D341Med (cell line): ENCODE results near the gene HBM.
"Not testable (repeated sequence)": the region's sequence is repeated elsewhere in the genome, so short reads cannot be mapped to it uniquely, and the experiment has no call there.

Experiments
- DNase-seq: peaks from one replicate; pipeline ENCODE4 v3.0.0; 2012; ENCODE audit warnings: low spot score

The HBM gene

GRCh38 chr16:146646-147045, 19.1 kb upstream of the HBM start:
- DNase-seq = no peak

DNA sequence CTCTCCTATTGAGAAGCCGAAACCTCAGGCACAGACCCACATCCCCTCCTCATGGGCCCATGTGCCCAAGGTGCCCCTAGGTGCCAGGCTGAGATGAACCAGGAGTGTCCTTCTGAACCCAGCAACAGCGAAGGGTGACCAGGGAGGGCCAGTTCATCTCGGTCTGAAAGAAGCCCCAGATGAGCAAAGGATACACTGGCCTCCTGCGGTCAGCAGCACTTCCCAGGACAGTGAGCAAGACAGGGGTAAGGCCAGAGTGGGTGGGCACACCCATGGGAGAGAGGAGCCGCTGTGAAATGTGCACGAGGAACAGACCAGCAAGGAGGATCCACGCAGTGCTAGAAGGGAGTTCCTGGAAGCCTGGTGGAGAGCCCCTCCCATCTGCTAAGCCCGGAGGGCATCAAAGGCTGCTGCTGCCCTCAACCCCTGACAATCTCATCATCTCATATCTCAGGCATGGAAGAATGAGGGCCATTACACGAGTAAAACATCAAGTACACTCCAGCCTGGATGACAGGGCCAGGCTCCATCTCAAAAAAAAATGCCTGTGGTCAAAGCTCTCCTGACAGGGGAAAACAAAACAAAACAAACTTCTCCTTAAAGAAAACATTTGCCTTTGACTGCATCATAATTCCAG, 16.6 kb upstream of the HBM start:
- DNase-seq = no peak

DNA sequence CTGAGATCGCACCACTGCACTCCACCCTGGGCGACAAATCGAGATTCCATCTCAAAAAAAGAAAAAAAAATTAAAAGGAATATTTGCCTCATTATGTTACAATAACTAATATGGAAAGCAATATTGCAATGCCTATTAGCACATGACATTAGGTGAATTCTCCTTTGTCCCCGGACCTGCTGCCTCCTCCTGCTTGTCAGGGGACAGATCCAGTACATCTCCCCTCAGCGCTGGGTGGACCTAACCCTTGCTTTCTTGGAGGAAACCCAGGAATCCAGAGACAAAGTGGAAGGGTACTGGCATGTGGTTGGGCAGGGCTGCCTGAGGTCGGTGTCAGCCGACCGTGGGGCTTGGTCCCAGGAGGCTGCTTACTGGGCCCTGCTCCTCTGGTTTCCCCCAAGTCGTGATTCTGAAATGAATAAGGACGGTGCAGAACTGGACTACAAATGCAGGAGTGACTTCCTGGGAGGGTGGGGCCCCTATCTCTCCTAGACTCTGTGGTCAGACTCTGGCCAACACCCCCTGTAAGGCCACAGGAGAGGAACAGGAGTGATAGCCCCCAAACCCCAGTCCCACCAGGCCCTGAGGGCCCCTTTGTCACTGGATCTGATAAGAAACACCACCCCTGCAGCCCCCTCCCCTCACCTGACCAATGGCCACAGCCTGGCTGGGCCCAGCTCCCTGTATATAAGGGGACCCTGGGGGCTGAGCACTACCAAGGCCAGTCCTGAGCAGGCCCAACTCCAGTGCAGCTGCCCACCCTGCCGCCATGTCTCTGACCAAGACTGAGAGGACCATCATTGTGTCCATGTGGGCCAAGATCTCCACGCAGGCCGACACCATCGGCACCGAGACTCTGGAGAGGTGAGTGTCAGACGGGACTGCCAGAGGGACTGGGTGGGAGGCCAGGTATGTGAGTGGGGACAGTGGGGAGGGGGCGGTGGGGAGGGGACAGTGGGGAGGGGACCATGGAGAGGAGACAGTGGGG, 13.3 kb upstream of the HBM start, which contains the start of gene HBZ:
Gene HBZ (plus strand): TSS at position 504 of the 988 bp plus-strand sequence. CDS start 266 bp downstream, at position 770.
- no peak for DNase-seq

DNA sequence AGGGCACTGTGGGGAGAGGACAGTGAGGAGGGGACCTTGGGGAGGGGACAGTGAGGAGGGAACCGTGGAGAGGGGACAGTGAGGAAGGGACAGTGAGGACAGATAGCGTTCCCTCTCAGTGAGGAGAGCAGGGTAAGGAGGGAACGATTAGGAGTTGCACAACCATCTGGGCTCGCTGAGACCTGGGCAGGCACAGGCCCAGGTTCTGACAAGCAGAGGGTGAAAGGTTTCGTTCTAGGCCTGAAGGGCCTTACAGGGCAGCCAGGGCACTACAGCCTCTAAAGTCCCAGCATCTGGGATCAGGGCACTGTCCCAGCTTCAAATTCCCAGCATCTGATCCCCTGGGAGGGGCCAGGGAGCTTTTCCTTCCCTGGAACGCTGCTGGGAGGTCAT, 12.7 kb upstream of the HBM start:
- DNase-seq = not testable (repeated sequence)

GRCh38 chr16:153550-154216, 12.1 kb upstream of the HBM start:
- not testable (repeated sequence) for DNase-seq

- DNase-seq = peak; percentile 68
Measured at GRCh38 chr16:154217-155030, 11.4 kb upstream of the HBM start.

GRCh38 chr16:155031-155398, 10.8 kb upstream of the HBM start:
- DNase-seq = no peak

DNA sequence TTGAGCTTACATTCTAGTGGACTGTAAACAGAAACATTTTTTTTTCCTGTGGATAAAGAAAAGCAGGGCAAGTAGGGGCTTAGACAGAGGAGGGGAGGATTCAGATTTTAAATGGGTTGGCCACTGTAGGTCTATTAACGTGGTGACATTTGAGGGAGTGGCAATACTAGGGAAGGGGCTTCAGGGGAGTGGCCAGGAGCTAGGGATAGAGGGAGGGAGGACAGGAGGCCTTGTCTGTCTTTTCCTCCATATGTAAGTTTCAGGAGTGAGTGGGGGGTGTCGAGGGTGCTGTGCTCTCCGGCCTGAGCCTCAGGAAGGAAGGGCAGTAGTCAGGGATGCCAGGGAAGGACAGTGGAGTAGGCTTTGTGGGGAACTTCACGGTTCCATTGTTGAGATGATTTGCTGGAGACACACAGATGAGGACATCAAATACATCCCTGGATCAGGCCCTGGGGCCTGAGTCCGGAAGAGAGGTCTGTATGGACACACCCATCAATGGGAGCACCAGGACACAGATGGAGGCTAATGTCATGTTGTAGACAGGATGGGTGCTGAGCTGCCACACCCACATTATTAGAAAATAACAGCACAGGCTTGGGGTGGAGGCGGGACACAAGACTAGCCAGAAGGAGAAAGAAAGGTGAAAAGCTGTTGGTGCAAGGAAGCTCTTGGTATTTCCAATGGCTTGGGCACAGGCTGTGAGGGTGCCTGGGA, 6.5 kb upstream of the HBM start:
- no peak for DNase-seq

GRCh38 chr16:160242-160641, 5.5 kb upstream of the HBM start:
- DNase-seq = not testable (repeated sequence)

GRCh38 chr16:160691-161190, 5.0 kb upstream of the HBM start:
- DNase-seq = no peak

DNA sequence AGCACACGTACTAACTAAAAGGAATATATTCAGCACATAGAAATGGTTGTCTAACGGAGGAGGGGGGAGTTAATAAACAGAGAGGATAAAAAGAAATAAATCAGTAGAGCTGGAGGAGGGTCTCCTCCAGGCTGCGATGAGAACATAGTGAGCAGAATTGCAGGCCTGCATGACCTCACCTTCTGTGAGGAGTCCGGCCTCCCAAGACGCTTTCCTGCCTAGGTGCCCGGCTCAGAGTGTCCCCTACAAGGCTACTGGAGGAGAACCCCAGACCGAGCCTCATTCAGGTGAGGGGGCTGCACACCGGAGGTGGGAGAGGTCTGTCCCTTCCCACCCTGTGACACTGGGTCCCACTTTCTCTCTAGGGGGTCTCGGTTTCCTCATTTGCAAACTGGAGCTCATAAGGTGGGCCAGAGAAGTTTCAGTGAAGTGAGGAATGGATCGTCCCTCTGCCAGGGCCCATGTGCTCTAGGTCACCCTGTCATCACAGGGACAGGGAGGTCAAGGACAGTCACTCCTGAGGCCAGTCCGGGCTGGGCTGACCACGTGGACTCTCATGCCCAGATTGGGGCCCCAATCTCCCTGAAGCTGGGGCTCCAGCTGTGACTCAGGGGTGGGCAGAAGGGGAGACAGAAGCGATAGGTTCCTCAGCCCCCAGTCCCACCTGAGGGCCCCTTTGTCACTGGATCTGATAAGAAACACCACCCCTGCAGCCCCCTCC, 3.3 kb upstream of the HBM start:
- no peak for DNase-seq

GRCh38 chr16:163139-163538, 2.6 kb upstream of the HBM start:
- not testable (repeated sequence) for DNase-seq

GRCh38 chr16:163696-164095, 2.1 kb upstream of the HBM start:
- not testable (repeated sequence) for DNase-seq

DNA sequence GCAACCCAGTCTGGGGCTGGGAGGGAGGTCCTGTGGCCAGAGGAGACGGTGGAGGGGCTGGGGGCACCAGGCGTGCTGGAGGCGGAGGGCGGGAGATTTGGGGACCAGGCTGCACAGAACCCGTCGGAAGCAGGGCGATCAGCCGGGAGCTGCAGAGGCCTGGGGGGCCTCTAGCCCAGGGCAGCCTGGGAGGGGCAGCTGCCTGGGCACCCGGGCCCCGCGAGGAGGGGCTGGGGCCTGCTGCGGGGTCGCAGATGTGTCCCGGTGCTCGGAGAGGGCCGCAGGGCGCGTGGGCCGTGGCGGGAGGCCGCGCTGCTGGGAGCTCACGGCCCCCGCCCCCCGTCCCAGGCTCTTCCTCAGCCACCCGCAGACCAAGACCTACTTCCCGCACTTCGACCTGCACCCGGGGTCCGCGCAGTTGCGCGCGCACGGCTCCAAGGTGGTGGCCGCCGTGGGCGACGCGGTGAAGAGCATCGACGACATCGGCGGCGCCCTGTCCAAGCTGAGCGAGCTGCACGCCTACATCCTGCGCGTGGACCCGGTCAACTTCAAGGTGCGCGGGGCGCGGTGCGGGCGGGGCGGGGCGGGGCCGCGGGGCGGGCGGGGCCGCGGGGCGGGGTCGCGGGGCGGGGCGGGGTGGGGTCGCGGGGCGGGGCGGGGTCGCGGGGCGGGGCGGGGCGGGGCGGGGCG, 1.5 kb upstream of the HBM start:
- DNase-seq = not testable (repeated sequence)

DNA sequence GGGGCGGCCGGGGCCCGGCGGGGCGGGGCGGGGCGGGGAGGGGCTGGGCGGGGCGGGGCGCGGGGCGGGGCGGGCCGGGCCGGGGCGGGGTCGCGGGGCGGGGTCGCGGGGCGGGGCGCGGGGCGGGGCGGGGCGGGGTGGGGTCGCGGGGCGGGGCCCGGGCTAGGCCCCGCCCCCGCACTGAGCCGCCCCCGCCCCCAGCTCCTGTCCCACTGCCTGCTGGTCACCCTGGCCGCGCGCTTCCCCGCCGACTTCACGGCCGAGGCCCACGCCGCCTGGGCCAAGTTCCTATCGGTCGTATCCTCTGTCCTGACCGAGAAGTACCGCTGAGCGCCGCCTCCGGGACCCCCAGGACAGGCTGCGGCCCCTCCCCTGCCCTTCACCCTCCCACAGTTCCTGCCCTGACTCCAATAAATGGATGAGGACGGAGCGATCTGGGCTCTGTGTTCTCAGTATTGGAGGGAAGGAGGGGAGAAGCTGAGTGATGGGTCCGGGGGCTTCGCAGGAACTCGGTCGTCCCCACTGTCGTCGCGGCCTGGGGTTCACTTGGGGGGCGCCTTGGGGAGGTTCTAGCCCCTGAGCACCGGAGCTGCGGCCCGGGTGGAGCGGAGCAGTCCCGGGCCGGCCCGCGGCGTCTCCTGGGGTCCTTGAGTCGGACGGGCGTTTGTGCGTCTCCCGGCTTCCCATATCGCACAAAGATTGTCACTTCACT, 795 bp upstream of the HBM start:
- peak; percentile 88 for DNase-seq

- no peak for DNase-seq
Measured at GRCh38 chr16:166375-167121, 770 bp downstream of the HBM start.

GRCh38 chr16:167122-167690, 1.4 kb downstream of the HBM start:
- no peak for DNase-seq

- peak; percentile 50 for DNase-seq
Measured at GRCh38 chr16:168424-168823, 2.6 kb downstream of the HBM start.
